Ovary (tissue), 3 donors: Measurements from ENCODE around the gene CPN1.

Experiments
- CTCF ChIP-seq, 3 donors: fragments of 450-650 bp in 2 of 3; fragments of 200-600 bp in 1 of 3; IDR thresholded peaks; one replicate each; pipeline versions ENCODE4 v1.5.1 to v1.8.0; 2016 to 2022; ENCODE audit warnings: antibody characterized with exemption in 3 of 3, mild to moderate bottlenecking in 1 of 3
- EP300 ChIP-seq: sonication (generic); formaldehyde crosslinking; IDR thresholded peaks from one replicate; pipeline ENCODE4 v1.6.1; 2017; ENCODE audit warnings: antibody characterized with exemption
- POLR2A ChIP-seq: fragments of 450-650 bp; IDR thresholded peaks from one replicate; pipeline ENCODE4 v1.6.1; 2017; ENCODE audit warnings: antibody characterized with exemption, mild to moderate bottlenecking, moderate library complexity
- donor health status: DM: no; HTN: no; CAD: no.

GRCh38 chr10:100114460-100114859 lies 32.8 kb upstream of the CPN1 start:
- no peak for TF ChIP-seq CTCF (IDR thresholded peaks at IDR 0.05)
- TF ChIP-seq POLR2A = no peak
- TF ChIP-seq EP300 = no peak
